HG03175 (cell line): ENCODE results near the gene FXYD7.

Source experiments
- ATAC-seq: cut with Tn5 transposase; IDR thresholded peaks from one replicate; pipeline ENCODE4 v1.9.1; 2021; ENCODE audit warnings: mild to moderate bottlenecking, moderate library complexity; ENCODE audit not compliant: unreplicated experiment

Gene FXYD7

GRCh38 chr19:35162471-35163326 is 19.6 kb downstream of the FXYD7 start:
- ATAC-seq = no peak

GRCh38 chr19:35164418-35164817 is 21.4 kb downstream of the FXYD7 start:
- no peak for ATAC-seq

GRCh38 chr19:35165200-35166058 is 22.4 kb downstream of the FXYD7 start:
- ATAC-seq = no peak

- no peak for ATAC-seq
Observed at GRCh38 chr19:35166100-35167063, 23.3 kb downstream of the FXYD7 start.

- no peak for ATAC-seq
Observed at GRCh38 chr19:35167251-35168119, 24.4 kb downstream of the FXYD7 start.

GRCh38 chr19:35168196-35168595 is 25.1 kb downstream of the FXYD7 start:
- ATAC-seq = no peak

GRCh38 chr19:35169221-35169995 is 26.4 kb downstream of the FXYD7 start:
- no peak for ATAC-seq

- ATAC-seq = no peak
Observed at GRCh38 chr19:35170359-35171061, 27.5 kb downstream of the FXYD7 start.

GRCh38 chr19:35171730-35172129 is 28.7 kb downstream of the FXYD7 start:
- no peak for ATAC-seq

- no peak for ATAC-seq
Observed at GRCh38 chr19:35174226-35174625, 31.2 kb downstream of the FXYD7 start.

- no peak for ATAC-seq
Observed at GRCh38 chr19:35176181-35176570, 33.1 kb downstream of the FXYD7 start.

GRCh38 chr19:35177377-35178274 is 34.6 kb downstream of the FXYD7 start:
- no peak for ATAC-seq

GRCh38 chr19:35178701-35179100 is 35.6 kb downstream of the FXYD7 start:
- no peak for ATAC-seq

GRCh38 chr19:35179830-35180229 is 36.8 kb downstream of the FXYD7 start:
- no peak for ATAC-seq

GRCh38 chr19:35181387-35181786 is 38.3 kb downstream of the FXYD7 start:
- ATAC-seq = no peak

- ATAC-seq = no peak
Observed at GRCh38 chr19:35184267-35184666, 41.2 kb downstream of the FXYD7 start.

GRCh38 chr19:35184884-35185283 is 41.8 kb downstream of the FXYD7 start:
- ATAC-seq = no peak
